ENCODE measurements around the gene SLC24A4. TPM values are rescaled to one million over a fixed set of nuclear protein-coding genes. Genes with fewer than 3 reads are reported as not detected.

SLC24A4 gene
- total RNA-seq, 1 experiment from 2014 or later, result not detected

- Histone ChIP-seq H3K4me3 (replicated peaks in 1 of 2; ENCODE audit: low read depth in 1 of 2, low read length in 2 of 2) (no peak overlapping the region), H3K27me3 (ENCODE audit: insufficient read depth, low read length) (no peaks in the 10 kb centered on the region; the same call in 1 of the 2 replicates), H2AFZ (ENCODE audit: low read depth, low read length, poor library complexity, severe bottlenecking) (no peak overlapping the region), H3K27ac (ENCODE audit: low read depth, low read length) (no peak overlapping the region), H3K4me2 (ENCODE audit: low read length) (no peak overlapping the region), H3K9me2 (ENCODE audit: insufficient read depth) (no peaks in the 10 kb centered on the region), H3K9me3 (ENCODE audit: control insufficient read depth in 1 of 2, insufficient read depth in 1 of 2, low read depth in 1 of 2, low read length in 2 of 2) (no peaks in the 10 kb centered on the region), H3K79me2 (ENCODE audit: insufficient read depth, low read length) (no peaks in the 10 kb centered on the region), H3K9ac (ENCODE audit: low read length) (no peak overlapping the region), H4K20me1 (ENCODE audit: insufficient read depth) (no peaks in the 10 kb centered on the region), H3K36me3 (ENCODE audit: control insufficient read depth in 1 of 2, insufficient read depth in 2 of 2, low read length in 2 of 2) (no peaks in the 10 kb centered on the region), H3K4me1 (ENCODE audit: control insufficient read depth in 1 of 2, insufficient read depth in 2 of 2, low read length in 2 of 2) (no peaks in the 10 kb centered on the region)
- no peak for ATAC-seq
- CTCF ChIA-PET, result no interaction called here
- no peak for DNase-seq (ENCODE audit: low read depth, low spot score)
- intact Hi-C loops (cut with micrococcal nuclease), result no loop called here
- RAD21 ChIA-PET (ENCODE audit: low non-redundant PET in 1 of 2, low total read pairs in 2 of 2, uncharacterized antibody in 2 of 2, unreplicated experiment in 2 of 2), result no interaction called here
- TF ChIP-seq EZH2 (IDR thresholded peaks at IDR 0.05) (no peak), RAD21 (IDR thresholded peaks at IDR 0.05; ENCODE audit: low read depth) (no peak), REST (IDR thresholded peaks at IDR 0.05; ENCODE audit: low read depth) (no peak), ATF3 (IDR thresholded peaks at IDR 0.05) (no peak), ZFX (IDR thresholded peaks at IDR 0.05) (no peak), POLR2A (IDR thresholded peaks at IDR 0.05; ENCODE audit: borderline replicate concordance, extremely low read depth, insufficient read depth, insufficient read length) (no peak), CBX3 (IDR thresholded peaks at IDR 0.05; ENCODE audit: low read depth) (no peak), EGR1 (IDR thresholded peaks at IDR 0.05; ENCODE audit: low read depth) (no peak), YY1 (IDR thresholded peaks at IDR 0.05; ENCODE audit: extremely low read depth, insufficient replicate concordance, low read depth, low read length) (no peak), ELF1 (IDR thresholded peaks at IDR 0.05; ENCODE audit: borderline replicate concordance, low read depth) (no peak), FOSL1 (IDR thresholded peaks at IDR 0.05; ENCODE audit: low read depth) (no peak), EZH2phosphoT487 (IDR thresholded peaks at IDR 0.05; ENCODE audit: borderline replicate concordance) (no peak), SIN3A (IDR thresholded peaks at IDR 0.05; ENCODE audit: low read depth) (no peak), ZBTB33 (IDR thresholded peaks at IDR 0.05; ENCODE audit: extremely low read depth, insufficient replicate concordance, low read length) (no peak), ZNF274 (IDR thresholded peaks at IDR 0.05; ENCODE audit: low read depth, low read length) (no peak), JUND (IDR thresholded peaks at IDR 0.05) (no peak), SRF (IDR thresholded peaks at IDR 0.05; ENCODE audit: low read depth) (no peak), TCF7L2 (IDR thresholded peaks at IDR 0.05; ENCODE audit: borderline replicate concordance, extremely low read depth, insufficient read depth, insufficient read length) (no peak)
- no TSS peak for BruUV-seq (replicated peaks)
- POLR2A ChIA-PET, result no interaction called here
Observed at GRCh38 chr14:92385561-92385960, 62.6 kb downstream of the SLC24A4 start.
